H9 (cell line): Measurements from ENCODE around the gene CDH4. TPM values are rescaled to one million over a fixed set of nuclear protein-coding genes. Genes with fewer than 3 reads are reported as not detected.

Experiments
- DNase-seq: peaks from one replicate; pipeline ENCODE4 v3.0.0-alpha.2; 2017
- H2AFZ ChIP-seq: one replicate; pipeline ENCODE4 v1.6.1; 2013; ENCODE audit warnings: mild to moderate bottlenecking, low read length, control low read depth, moderate library complexity
- H2AK5ac ChIP-seq: 2 replicates; pipeline ENCODE4 v1.6.1; 2013; ENCODE audit warnings: low read length, control low read depth, mixed read lengths; ENCODE audit not compliant: insufficient read length
- H2BK120ac ChIP-seq: one replicate; pipeline ENCODE4 v1.6.1; 2013; ENCODE audit warnings: low read depth, mild to moderate bottlenecking, low read length, control low read depth, inconsistent platforms; ENCODE audit not compliant: poor library complexity, severe bottlenecking
- H2BK12ac ChIP-seq: 2 replicates; pipeline ENCODE4 v1.6.1; 2013; ENCODE audit warnings: low read length, control low read depth, mixed read lengths, low read depth; ENCODE audit not compliant: insufficient read length
- H2BK15ac ChIP-seq: 2 replicates; pipeline ENCODE4 v1.6.1; 2013; ENCODE audit warnings: low read depth, low read length, control low read depth
- H2BK20ac ChIP-seq: one replicate; pipeline ENCODE4 v1.6.1; 2013; ENCODE audit warnings: low read depth, mild to moderate bottlenecking, low read length, control low read depth, inconsistent platforms; ENCODE audit not compliant: poor library complexity, severe bottlenecking
- H2BK5ac ChIP-seq: 2 replicates; pipeline ENCODE4 v1.6.1; 2013; ENCODE audit warnings: low read length, control low read depth, mixed read lengths; ENCODE audit not compliant: insufficient read length
- H3K14ac ChIP-seq: 2 replicates; pipeline ENCODE4 v1.6.1; 2013; ENCODE audit warnings: low read length, control low read depth; ENCODE audit not compliant: insufficient read depth
- H3K18ac ChIP-seq: 2 replicates; pipeline ENCODE4 v1.6.1; 2013; ENCODE audit warnings: low read depth, mild to moderate bottlenecking, mixed read lengths, low read length, control low read depth; ENCODE audit not compliant: insufficient read length
- H3K23ac ChIP-seq: 2 replicates; pipeline ENCODE4 v1.6.1; 2013; ENCODE audit warnings: low read length, control low read depth, mixed read lengths, low read depth; ENCODE audit not compliant: insufficient read length
- H3K23me2 ChIP-seq: 2 replicates; pipeline ENCODE4 v1.6.1; 2013; ENCODE audit warnings: low read depth, mild to moderate bottlenecking, mixed read lengths, low read length, control low read depth; ENCODE audit not compliant: insufficient read length, poor library complexity, severe bottlenecking
- H3K27ac ChIP-seq: 2 replicates; pipeline ENCODE4 v1.5.1; 2013; ENCODE audit warnings: low read length, control low read depth, mixed read lengths, low read depth; ENCODE audit not compliant: insufficient read length
- H3K27me3 ChIP-seq: 2 replicates; pipeline ENCODE4 v1.6.1; 2013; ENCODE audit warnings: low read length, control low read depth, inconsistent platforms; ENCODE audit not compliant: insufficient read depth
- H3K4ac ChIP-seq: 2 replicates; pipeline ENCODE4 v1.6.1; 2013; ENCODE audit warnings: low read depth, mild to moderate bottlenecking, control low read depth, inconsistent platforms, low read length, moderate library complexity
- H3K4me1 ChIP-seq: 2 replicates; pipeline ENCODE4 v1.6.1; 2013; ENCODE audit warnings: low read length, control low read depth, inconsistent platforms; ENCODE audit not compliant: insufficient read depth
- H3K4me2 ChIP-seq: 2 replicates; pipeline ENCODE4 v1.6.1; 2013; ENCODE audit warnings: low read length, control low read depth, mixed read lengths; ENCODE audit not compliant: insufficient read length, insufficient read depth
- H3K56ac ChIP-seq: 2 replicates; pipeline ENCODE4 v1.6.1; 2013; ENCODE audit warnings: low read depth, mild to moderate bottlenecking, mixed read lengths, low read length, control low read depth; ENCODE audit not compliant: insufficient read length
- H3K79me1 ChIP-seq: 2 replicates; pipeline ENCODE4 v1.6.1; 2013; ENCODE audit warnings: low read depth, mild to moderate bottlenecking, moderate library complexity, low read length, control low read depth, inconsistent platforms; ENCODE audit not compliant: insufficient read depth, poor library complexity, severe bottlenecking
- H3K79me2 ChIP-seq: 2 replicates; pipeline ENCODE4 v1.6.1; 2013; ENCODE audit warnings: low read length, control low read depth, inconsistent platforms; ENCODE audit not compliant: insufficient read depth
- H3K9ac ChIP-seq: 2 replicates; pipeline ENCODE4 v1.6.1; 2013; ENCODE audit warnings: low read length, control low read depth, mixed read lengths; ENCODE audit not compliant: insufficient read length; ENCODE audit errors: extremely low read depth
- H3K9me3 ChIP-seq: one replicate; pipeline ENCODE4 v1.6.1; 2013; ENCODE audit warnings: low read depth, low read length, inconsistent platforms; ENCODE audit not compliant: control insufficient read depth
- H3T11ph ChIP-seq: one replicate; pipeline ENCODE4 v1.6.1; 2013; ENCODE audit warnings: mild to moderate bottlenecking, low read length, control low read depth, inconsistent platforms
- H4K20me1 ChIP-seq: one replicate; pipeline ENCODE4 v1.6.1; 2013; ENCODE audit not compliant: control insufficient read depth, insufficient read length, insufficient read depth
- H4K5ac ChIP-seq: 2 replicates; pipeline ENCODE4 v1.6.1; 2013; ENCODE audit warnings: low read depth, mild to moderate bottlenecking, mixed read lengths, low read length, control low read depth; ENCODE audit not compliant: insufficient read length
- H4K8ac ChIP-seq: replicated peaks from 2 replicates; pipeline ENCODE4 v1.6.1; 2013; ENCODE audit warnings: low read length, control low read depth, mixed read lengths, low read depth; ENCODE audit not compliant: insufficient read length
- H4K91ac ChIP-seq: 2 replicates; pipeline ENCODE4 v1.6.1; 2013; ENCODE audit warnings: low read depth, mild to moderate bottlenecking, moderate library complexity, mixed read lengths, low read length, control low read depth; ENCODE audit not compliant: insufficient read length
- H3K27ac Mint-ChIP-seq, 3 experiments: 2 replicates in 2 of 3; 3 replicates in 1 of 3; pipeline ENCODE4 v1.8.0; 2020 to 2021; ENCODE audit warnings: mixed read lengths in 3 of 3, mild to moderate bottlenecking in 1 of 3, moderate library complexity in 1 of 3
- H3K27me3 Mint-ChIP-seq: 2 replicates; pipeline ENCODE4 v1.8.0; 2021; ENCODE audit warnings: low read depth, mild to moderate bottlenecking, moderate library complexity, mixed read lengths
- H3K36me3 Mint-ChIP-seq, 3 experiments: 2 replicates in 2 of 3; 3 replicates in 1 of 3; pipeline ENCODE4 v1.8.0; 2020 to 2021; ENCODE audit warnings: low read depth in 3 of 3, mixed read lengths in 3 of 3; ENCODE audit not compliant: insufficient read depth in 1 of 3
- H3K4me1 Mint-ChIP-seq, 2 experiments: 2 replicates each; pipeline ENCODE4 v1.8.0; 2020; ENCODE audit warnings: mixed read lengths in 2 of 2
- H3K4me3 Mint-ChIP-seq, 2 experiments: 2 replicates in 1 of 2; 3 replicates in 1 of 2; pipeline ENCODE4 v1.8.0; 2020 to 2021; ENCODE audit warnings: mild to moderate bottlenecking in 2 of 2, mixed read lengths in 2 of 2, moderate library complexity in 1 of 2
- H3K9me3 Mint-ChIP-seq, 2 experiments: 2 replicates in 1 of 2; 3 replicates in 1 of 2; pipeline ENCODE4 v1.8.0; 2020; ENCODE audit warnings: mild to moderate bottlenecking in 2 of 2, mixed read lengths in 2 of 2, moderate library complexity in 1 of 2
- CTCF ChIP-seq: fragments of 200-600 bp; sonication (generic); conservative IDR thresholded peaks from 3 replicates; pipeline ENCODE4 v1.8.0; 2021; ENCODE audit warnings: antibody characterized with exemption, mild to moderate bottlenecking
- WGBS: extraction: QIAGEN DNeasy Blood & Tissue Kit; methylation state at CpG from one replicate; pipeline ENCODE4 v1.1.7; 2013; ENCODE audit warnings: missing lambda C conversion rate, low lambda C conversion rate, mixed read lengths; ENCODE audit not compliant: insufficient read length; ENCODE audit errors: extremely low coverage; 5-methylcytosine and 5-hydroxymethylcytosine counted together
- total RNA-seq: library from RNA; stranded (reverse); gene quantifications from 2 replicates; pipeline ENCODE4 v1.2.1, GENCODE V29; 2021

The CDH4 gene
- total RNA-seq, 1 experiment from 2014 or later = 3.0 TPM

- DNase-seq = no peak
- no peak overlapping the region for H2BK20ac ChIP-seq
- no peaks in the 10 kb centered on the region; the same call in 1 of the 2 replicates for H3K79me2 ChIP-seq
- no CpG with 5 or more reads among the region's 20 CpGs for WGBS
- no peak overlapping the region for H3K4me2 ChIP-seq
- no peak overlapping the region for H3K56ac ChIP-seq
- H3K27ac ChIP-seq = no peak overlapping the region
- no peak overlapping the region for H2BK15ac ChIP-seq
- H3K27me3 Mint-ChIP-seq = peaks cover 40% of the 10 kb centered on the region
- H3K18ac ChIP-seq = no peak overlapping the region
- no peak overlapping the region for H2BK120ac ChIP-seq
- H4K91ac ChIP-seq = no peak overlapping the region
- H3K79me1 ChIP-seq = no peaks in the 10 kb centered on the region
- H2AK5ac ChIP-seq = no peak overlapping the region
- TF ChIP-seq CTCF = no peak
- peaks cover 12 to 16% of the 10 kb centered on the region in 2 experiments for H3K4me1 Mint-ChIP-seq
- H3K27me3 ChIP-seq = peaks cover 2% of the 10 kb centered on the region; the same call in 1 of the 2 replicates
- no peak overlapping the region for H2BK12ac ChIP-seq
- no peak overlapping the region for H3K4ac ChIP-seq
- H3K4me3 Mint-ChIP-seq = no peak overlapping the region
- no peaks in the 10 kb centered on the region for H4K20me1 ChIP-seq
- H3K4me1 ChIP-seq = no peaks in the 10 kb centered on the region
- H3K27ac Mint-ChIP-seq = no peak overlapping the region
- H3K23me2 ChIP-seq = no peaks in the 10 kb centered on the region
- peaks cover 3 to 5% (median 4%) of the 10 kb centered on the region in 3 experiments for H3K36me3 Mint-ChIP-seq
- no peak overlapping the region for H2BK5ac ChIP-seq
- no peak overlapping the region for H3K14ac ChIP-seq
- H3K9ac ChIP-seq = no peak overlapping the region
- H4K5ac ChIP-seq = no peak overlapping the region
- no peak overlapping the region for H3K23ac ChIP-seq
- no peak overlapping the region for H2AFZ ChIP-seq
- H3T11ph ChIP-seq = no peak overlapping the region
- H3K9me3 Mint-ChIP-seq = peaks cover 6 to 9% of the 10 kb centered on the region in 2 experiments
- H4K8ac ChIP-seq = no peak overlapping the region
- no peaks in the 10 kb centered on the region for H3K9me3 ChIP-seq
Measured at GRCh38 chr20:61370841-61371303, 118.8 kb downstream of the CDH4 start.
